ENCODE measurements around the gene OAT.
"Not testable (repeated sequence)": the region's sequence is repeated elsewhere in the genome, so short reads cannot be mapped to it uniquely, and the experiment has no call there.

The OAT gene

DNA sequence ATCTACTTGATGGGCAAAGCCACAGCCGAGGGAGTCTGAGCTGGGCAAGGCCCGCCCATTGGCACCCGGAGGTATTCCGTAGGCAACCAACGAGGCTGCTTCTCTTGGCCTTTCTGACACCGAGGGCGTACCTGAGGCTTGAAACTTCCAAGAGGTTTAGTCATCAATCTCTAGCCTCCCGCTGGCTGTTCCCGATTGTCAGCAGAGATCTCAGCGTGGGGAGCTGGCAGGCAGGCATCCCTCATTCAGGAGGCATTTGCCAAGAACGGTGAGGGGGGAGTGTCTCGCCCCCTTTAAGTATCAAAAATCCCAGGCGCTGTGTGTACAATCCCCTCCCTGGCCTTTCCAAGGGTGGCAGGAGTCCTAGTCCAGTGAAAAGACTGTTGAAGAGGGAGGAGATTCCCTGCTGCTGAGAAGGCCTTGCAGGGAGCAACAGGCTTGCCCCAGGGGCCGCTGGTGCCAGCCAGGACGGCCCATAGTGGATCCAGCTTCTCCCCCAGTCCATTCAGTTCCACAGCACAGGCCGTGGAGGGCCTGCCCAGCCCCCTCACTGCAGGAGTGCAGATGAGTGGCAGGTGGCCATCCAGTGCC lies 39.7 kb downstream of the OAT start:
- no peak for DNase-seq (ENCODE audit: low read depth)

- no peak for DNase-seq (ENCODE audit: low read depth)
Observed at GRCh38 chr10:124378271-124378670, 40.5 kb downstream of the OAT start.

GRCh38 chr10:124377101-124377500 lies 41.6 kb downstream of the OAT start:
- no peak for DNase-seq (ENCODE audit: low read depth)

- DNase-seq (ENCODE audit: low read depth): no peak
Observed at GRCh38 chr10:124376411-124376810, 42.3 kb downstream of the OAT start.

GRCh38 chr10:124375691-124376090 lies 43.0 kb downstream of the OAT start:
- no peak for DNase-seq (ENCODE audit: low read depth)

DNA sequence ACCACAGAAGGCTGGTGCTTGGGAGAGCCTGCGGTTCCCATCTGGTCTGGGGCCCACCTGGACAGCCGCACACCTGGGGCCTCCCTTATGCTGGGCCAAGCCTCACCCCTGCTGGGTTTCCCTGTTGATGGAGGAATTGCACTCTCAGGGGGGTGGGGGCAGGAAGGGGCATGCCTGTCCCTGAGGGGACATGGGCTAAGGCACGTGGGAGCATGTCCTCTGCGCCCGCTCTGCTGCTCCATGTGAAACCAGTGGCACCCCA lies 43.4 kb downstream of the OAT start:
- no peak for DNase-seq (ENCODE audit: low read depth)

GRCh38 chr10:124374535-124375352 lies 44.0 kb downstream of the OAT start:
- DNase-seq (ENCODE audit: low read depth): no peak

GRCh38 chr10:124372899-124373298 lies 45.8 kb downstream of the OAT start:
- no peak for DNase-seq (ENCODE audit: low read depth)

- no peak for DNase-seq (ENCODE audit: low read depth)
Observed at GRCh38 chr10:124370426-124370825, 48.3 kb downstream of the OAT start.

- no peak for DNase-seq (ENCODE audit: low read depth)
Observed at GRCh38 chr10:124369986-124370385, 48.7 kb downstream of the OAT start.

GRCh38 chr10:124369533-124369932 lies 49.2 kb downstream of the OAT start:
- not testable (repeated sequence) for DNase-seq (ENCODE audit: low read depth)

GRCh38 chr10:124369066-124369465 lies 49.7 kb downstream of the OAT start:
- no peak for DNase-seq (ENCODE audit: low read depth)

- DNase-seq (ENCODE audit: low read depth): no peak
Observed at GRCh38 chr10:124367936-124368335, 50.8 kb downstream of the OAT start.

DNA sequence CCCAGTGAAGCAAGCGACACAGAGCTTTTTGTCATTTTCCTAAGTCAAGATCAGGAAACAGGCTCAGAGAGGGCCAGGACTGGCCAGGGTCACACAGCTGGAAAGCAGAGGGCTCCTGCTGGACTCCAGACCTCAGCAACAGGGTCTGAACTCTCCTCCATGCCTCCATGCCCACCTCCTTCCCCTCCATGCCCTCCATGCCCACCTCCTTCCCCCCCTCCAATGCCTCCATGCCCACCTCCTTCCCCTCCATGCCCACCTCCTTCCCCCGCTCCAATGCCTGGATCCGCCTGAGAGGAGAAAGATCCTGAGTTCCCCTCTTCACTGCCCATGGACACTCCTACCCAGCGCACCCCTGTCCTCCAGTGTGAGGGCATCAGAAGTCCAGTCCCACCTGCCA lies 51.3 kb downstream of the OAT start:
- DNase-seq (ENCODE audit: low read depth): no peak

DNA sequence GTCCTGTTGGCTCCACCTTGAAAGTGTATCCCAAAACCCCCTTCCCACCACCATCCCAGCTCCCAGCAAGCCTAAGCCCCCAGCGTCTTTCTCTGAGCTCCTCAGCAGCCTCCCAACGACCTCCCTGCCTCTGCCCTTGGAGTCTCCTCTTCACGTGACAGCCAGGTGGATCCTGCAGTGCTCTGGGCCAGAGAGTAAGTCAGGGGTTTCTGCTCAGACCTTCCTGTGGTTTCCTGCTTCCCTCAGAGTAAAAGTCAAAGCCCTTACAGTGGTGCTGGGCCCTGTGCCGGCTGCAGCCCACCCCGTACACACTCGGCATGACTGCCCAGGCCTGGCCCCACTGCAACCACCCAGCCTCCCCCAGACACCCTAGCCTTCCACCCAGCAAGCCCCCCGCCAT lies 51.9 kb downstream of the OAT start:
- DNase-seq (ENCODE audit: low read depth): no peak

- DNase-seq (ENCODE audit: low read depth): no peak
Observed at GRCh38 chr10:124366343-124366742, 52.4 kb downstream of the OAT start.

DNA sequence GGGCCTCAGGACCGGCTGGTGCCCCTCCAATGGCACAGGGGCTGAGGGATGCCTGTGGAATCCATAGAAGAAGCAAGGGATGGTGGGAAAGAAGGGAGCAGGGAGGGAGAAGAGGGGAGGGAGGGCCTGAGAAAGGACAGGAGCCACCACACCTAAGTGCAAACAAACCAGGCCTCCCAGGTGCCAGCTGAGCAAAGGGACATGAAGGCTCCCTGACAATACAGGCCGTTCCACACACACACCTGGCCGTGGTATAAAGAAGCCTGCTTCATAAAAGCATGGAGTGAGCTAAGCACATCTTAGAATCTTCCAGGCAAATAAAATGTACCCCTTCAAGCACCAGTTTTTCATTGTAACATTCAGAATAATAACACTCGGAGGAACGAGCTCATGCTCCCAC lies 54.0 kb downstream of the OAT start:
- DNase-seq (ENCODE audit: low read depth): no peak

DNA sequence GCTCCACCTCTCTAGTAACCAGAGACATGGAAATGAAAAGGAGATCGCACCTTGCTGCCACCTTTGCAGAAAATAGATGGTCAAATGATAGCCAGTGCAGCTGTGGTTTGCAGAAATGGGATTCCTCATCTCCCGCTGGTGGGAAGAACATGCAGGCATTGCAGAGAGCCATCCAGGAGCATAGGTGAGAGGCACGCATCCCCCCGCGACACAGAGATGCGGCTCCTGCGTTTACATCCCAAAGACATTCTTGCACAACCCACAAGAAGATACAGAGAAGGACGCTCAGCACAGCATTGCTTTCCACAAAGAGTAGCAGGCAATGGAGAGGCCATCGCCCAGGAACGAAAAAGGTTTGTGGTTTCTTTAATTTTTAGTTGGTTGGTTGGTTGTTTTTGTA lies 56.2 kb downstream of the OAT start:
- DNase-seq (ENCODE audit: low read depth): no peak

GRCh38 chr10:124359336-124359832 lies 59.3 kb downstream of the OAT start:
- no peak for DNase-seq (ENCODE audit: low read depth)

DNA sequence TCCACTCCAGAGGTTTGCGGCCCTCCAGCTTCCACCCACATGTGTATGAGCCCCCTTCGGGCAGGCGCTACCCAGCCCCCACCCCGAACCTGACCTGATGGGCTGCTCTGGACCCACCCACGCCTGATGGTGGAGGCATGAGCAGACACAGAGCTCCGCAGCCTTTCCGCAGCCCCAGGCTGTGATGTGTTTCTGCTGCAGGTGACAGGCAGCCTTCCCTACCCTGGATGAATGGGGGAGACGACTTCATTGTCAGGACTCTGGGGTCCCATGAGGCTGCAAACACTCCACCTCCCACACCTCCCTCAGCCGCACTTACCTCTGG lies 61.2 kb downstream of the OAT start:
- DNase-seq (ENCODE audit: low read depth): no peak

DNA sequence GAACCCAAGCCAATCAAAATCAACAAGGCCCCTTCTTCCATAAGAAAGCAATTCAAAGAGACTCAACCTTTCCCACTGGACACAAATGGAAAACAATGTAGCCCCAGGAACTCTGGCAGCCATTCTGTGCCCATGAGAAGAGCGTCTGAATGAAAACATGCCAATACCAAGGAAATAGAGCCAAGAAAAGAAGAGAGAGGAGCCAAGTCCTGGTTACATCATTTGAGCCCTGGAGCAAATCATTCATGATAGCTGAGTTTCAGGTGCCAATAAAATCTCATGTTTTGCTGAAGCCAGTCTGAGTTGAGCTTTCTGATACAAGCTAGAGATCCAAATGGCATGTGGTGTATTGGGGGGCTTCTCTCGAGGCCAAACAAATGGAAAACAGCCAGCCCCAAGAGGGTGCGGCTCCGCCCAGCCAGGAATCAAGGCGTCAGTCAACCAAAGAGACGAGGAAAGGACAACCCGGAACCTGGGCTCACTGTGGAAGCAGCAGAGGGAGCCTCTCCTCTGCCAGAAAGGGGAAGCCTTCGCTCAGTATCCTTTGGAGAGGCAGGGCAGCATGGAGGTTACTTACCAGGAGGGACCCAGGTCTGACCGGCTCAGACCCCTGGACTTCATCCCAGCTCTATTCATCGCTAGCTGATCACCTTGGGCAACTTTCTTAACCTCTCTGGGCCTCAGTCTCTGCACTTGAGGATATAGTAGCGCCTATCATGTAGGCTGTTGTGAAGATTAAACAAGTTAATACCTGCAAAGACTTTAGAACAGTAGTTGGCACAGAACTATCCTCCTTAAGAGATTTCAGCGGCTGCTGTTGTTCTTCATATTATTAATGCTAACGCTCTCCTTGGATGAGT lies 61.8 kb downstream of the OAT start:
- DNase-seq (ENCODE audit: low read depth): no peak

- DNase-seq (ENCODE audit: low read depth): no peak
Observed at GRCh38 chr10:124354411-124355382, 64.0 kb downstream of the OAT start.

Data from T-helper 22 cell (primary cell).